D721Med (cell line): ENCODE measurements around the gene MOXD1.

ENCODE experiments used
- DNase-seq: peaks from one replicate; pipeline ENCODE4 v3.0.0; 2011; ENCODE audit warnings: low spot score; ENCODE audit not compliant: insufficient read length
- FAIRE-seq: peaks from 2 replicates; lab custom pipeline; 2011; peaks lifted over from hg19 to GRCh38; lab: Jason Lieb, UNC
- CTCF ChIP-seq: IDR thresholded peaks from 2 replicates; pipeline ENCODE4 v1.5.1; 2012; ENCODE audit warnings: mild to moderate bottlenecking, control low read depth; ENCODE audit not compliant: insufficient read depth; ENCODE audit errors: missing control alignments

MOXD1 gene

GRCh38 chr6:132253906-132254305, 147.4 kb downstream of the MOXD1 start:
- no peak for TF ChIP-seq CTCF
- DNase-seq (no peak), FAIRE-seq (no peak)

GRCh38 chr6:132253211-132253610, 148.1 kb downstream of the MOXD1 start:
- DNase-seq (no peak), FAIRE-seq (no peak)
- TF ChIP-seq CTCF: no peak

- DNase-seq: no peak
- no peak for FAIRE-seq
- TF ChIP-seq CTCF: no peak
Observed at GRCh38 chr6:132252113-132252512, 149.2 kb downstream of the MOXD1 start.

GRCh38 chr6:132251711-132252110, 149.6 kb downstream of the MOXD1 start:
- TF ChIP-seq CTCF: no peak
- FAIRE-seq (no peak), DNase-seq (no peak)

GRCh38 chr6:132247381-132248159, 153.7 kb downstream of the MOXD1 start:
- FAIRE-seq: no peak
- no peak for DNase-seq
- no peak for TF ChIP-seq CTCF

- DNase-seq: no peak
- no peak for TF ChIP-seq CTCF
- FAIRE-seq: no peak
Observed at GRCh38 chr6:132246632-132247270, 154.5 kb downstream of the MOXD1 start.

- TF ChIP-seq CTCF: no peak
- FAIRE-seq (no peak), DNase-seq (no peak)
Observed at GRCh38 chr6:132246120-132246617, 155.1 kb downstream of the MOXD1 start.
